ENCODE data around the gene PARD3.
"Not testable (repeated sequence)": the region's sequence is repeated elsewhere in the genome, so short reads cannot be mapped to it uniquely, and the experiment has no call there.

PARD3 gene

GRCh38 chr10:34408956-34409355 is 406.1 kb downstream of the PARD3 start:
- no peak for DNase-seq

GRCh38 chr10:34408381-34408780 is 406.7 kb downstream of the PARD3 start:
- no peak for DNase-seq

- no peak for DNase-seq
These were observed 407.7 kb downstream of the PARD3 start for GRCh38 chr10:34407324-34407805.

GRCh38 chr10:34406463-34407323 is 408.4 kb downstream of the PARD3 start:
- DNase-seq = no peak

DNA sequence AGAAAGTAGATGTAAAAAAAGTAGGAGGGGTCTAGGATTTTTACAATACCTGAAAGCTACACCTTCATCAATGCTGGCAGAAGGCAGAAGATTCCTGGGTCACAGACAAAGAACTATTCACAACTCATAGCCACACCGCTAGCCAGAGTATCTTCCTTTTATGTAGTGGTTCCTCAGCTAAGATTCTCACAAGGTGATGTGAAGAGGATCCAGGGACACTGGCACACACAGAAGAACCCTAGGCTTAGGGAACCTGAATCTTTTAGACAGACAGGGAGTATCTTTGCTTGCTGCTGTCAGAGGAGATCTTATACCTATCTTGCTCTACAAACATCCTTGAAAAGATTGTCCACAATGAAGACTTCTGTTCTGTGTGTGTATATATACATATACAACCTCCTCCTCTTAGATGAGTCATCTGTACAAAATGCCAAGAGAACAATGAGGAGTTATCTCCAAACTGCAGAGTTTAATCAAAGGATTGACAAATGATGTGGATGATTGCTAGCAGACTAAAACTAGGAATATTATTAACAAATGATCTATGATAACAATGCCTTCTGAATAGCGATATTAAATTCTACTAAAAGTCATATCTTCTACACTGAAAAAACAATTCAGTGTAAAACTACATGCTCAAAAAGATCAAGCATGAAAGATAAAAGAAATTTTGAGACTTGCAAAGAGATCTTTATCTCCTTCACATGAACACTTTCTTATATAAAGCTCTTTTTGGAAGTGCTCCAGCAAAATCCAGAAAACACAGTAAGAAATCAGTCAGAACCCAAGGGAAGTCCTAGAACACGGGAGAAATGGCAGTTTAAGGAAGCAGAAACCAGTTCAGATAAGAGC is 409.3 kb downstream of the PARD3 start:
- DNase-seq = no peak

DNA sequence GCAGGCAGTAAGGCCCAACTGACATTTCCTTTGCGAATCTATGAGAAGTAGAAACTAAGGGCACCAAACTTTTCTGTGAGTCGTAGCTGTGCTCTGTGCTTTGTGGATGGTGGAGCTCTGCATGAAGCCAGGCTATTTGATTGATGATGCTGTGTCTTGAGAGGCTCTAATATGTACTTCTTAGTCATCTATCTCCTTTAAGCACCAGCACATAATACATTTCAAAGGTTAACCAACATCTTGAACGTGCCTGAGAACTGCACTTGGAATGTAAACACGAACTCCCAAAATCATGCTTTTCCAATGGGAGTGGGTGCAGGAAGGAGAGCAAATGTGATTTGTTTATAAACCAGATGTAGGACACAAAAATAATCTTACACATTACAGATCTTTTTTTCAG is 411.6 kb downstream of the PARD3 start:
- DNase-seq = no peak

DNA sequence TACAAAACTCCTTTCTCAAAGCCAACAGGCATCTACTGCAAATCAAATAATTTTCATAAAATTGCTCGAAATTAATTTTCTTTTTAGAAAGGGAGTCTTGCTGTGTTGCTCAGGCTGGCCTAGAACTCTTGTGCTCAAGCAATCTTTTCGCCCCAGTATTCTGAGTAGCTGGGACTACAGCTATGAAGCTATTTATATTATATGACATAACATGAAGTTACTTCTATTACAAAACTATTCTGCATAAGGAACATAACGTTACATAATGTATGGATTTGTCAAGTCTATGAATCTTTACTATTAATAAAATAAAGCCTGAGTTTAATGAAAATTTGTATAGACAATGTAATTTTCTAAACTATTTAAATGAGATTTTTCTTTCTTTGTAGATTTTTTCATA is 415.0 kb downstream of the PARD3 start:
- no peak for DNase-seq

DNA sequence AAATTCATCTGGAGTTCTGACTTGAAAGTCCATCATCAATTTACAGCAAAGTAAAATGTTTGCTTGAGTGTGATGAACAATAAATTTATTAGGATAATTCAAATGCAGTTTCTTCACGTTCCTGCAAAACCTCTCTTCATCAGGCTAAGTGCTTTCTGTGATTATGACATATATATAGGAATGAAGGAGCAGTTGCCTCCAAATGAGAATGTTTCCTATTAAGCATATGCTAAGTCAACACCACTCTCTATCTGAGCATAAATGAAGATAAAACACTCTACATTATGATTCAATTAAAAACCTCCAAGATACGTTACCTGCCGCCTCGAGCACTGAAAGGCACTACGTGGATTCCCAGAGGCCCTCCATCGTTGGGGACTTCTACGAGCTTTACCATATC is 416.1 kb downstream of the PARD3 start:
- no peak for DNase-seq

GRCh38 chr10:34397324-34397723 is 417.8 kb downstream of the PARD3 start:
- DNase-seq = no peak

DNA sequence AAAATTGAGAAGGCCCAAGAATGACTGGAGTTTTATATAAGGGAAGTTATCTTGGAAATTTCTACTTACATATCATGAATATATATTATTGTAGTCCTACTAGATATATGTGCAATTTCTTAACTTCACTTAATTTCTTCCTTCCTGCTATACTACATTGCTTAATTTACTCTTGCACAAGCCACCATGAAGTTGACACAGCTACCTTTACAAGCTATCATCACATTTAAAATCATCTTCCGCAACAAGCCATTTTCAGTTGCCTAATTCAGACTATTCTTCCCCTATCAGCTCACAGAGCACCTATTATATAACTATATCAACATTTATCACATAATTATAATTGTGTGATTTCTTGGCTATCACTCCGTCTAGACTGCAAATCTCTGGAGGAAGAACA is 418.4 kb downstream of the PARD3 start:
- no peak for DNase-seq

- DNase-seq = no peak
These were observed 422.4 kb downstream of the PARD3 start for GRCh38 chr10:34392641-34393170.

DNA sequence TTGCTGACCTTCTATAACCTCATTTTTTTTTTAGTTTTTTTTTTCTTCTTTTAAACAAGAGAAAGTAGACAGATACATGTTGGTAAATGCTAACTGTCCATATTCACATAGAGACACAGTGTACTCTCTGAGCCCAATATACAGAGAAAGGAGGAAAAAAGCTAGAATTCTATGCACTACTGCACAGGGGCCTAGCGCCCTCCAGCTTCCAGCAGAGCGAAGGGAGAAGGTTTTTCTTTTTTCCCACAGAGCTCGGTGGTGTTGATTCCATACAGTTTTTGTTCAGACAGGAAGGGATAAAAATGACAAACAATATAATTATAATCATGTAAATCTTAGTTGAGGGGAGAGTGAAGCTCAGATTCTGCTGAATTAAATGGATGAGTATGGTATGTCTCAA is 423.9 kb downstream of the PARD3 start:
- DNase-seq = not testable (repeated sequence)

GRCh38 chr10:34389801-34390200 is 425.3 kb downstream of the PARD3 start:
- DNase-seq = no peak

- DNase-seq = no peak
These were observed 428.2 kb downstream of the PARD3 start for GRCh38 chr10:34386921-34387320.

DNA sequence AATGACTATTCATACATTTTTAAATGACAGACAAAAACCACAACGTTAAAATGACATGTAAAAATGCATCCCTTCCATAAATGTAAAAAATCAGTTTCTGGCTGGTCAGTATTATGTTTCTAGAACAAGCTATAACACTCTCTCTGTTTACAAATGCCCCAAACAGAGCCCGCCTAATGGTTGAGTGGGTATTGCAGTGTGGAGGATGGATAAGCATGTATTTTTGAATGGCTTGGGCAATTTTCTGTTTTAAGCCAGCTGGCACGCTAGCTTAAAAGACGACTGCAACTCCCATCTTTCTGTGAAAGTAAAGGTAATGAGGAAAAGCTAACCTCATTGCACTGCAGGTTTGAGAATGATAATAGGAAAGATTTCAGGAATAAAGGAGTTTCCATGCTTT is 430.7 kb downstream of the PARD3 start:
- DNase-seq = no peak

GRCh38 chr10:34382626-34383025 is 432.5 kb downstream of the PARD3 start:
- no peak for DNase-seq

- DNase-seq = no peak
These were observed 434.2 kb downstream of the PARD3 start for GRCh38 chr10:34380856-34381255.

DNA sequence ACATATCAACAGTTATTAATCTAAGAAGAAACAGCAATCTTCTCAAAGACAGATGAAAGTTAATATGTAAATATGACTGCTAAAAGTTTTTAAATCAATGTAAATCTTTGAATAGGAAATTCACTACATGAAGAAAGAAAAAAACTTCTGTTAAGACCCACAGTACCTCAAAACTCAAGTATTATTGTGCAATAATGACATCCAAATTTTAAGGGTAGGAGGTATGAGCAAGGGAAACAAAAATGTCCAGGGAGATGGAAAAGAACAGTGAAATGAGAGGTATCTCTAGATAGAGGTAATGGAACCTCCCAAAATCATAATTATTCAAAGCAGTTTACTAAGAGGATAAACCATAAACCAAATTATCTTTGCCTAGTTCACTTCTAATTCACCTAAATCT is 436.8 kb downstream of the PARD3 start:
- DNase-seq = no peak

GRCh38 chr10:34377833-34378232 is 437.3 kb downstream of the PARD3 start:
- DNase-seq = no peak

DNA sequence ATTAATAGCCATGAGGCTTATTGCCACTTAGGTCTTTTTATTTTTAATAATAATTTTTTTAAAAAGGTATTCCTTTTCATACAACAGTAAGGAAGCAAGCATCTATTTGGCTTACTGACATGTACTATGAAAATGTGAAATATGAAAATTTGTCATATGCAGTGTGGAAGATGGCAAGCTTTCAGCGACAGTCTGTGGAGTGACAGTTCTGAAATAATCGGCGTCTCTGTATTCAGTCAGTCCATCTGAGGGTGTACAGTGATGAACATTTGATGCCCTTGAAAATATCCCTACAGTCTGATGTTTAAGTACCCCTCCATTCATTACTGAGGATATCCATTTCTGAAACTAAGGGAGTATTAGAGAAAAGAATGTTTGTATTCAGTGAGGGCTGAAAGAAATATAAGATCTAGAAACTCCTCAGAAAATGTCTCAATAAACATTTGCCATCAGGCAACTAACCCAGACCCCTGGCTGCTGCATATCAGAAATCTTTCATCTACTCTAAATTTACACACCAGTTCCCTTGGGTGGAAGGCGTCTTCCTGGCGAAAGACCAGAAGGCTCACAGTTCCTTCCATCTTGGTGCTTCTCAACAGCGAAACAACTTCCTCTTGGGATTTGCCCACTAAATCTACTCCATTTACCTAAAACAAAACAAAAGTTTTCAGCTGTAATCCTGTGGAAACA is 440.6 kb downstream of the PARD3 start:
- no peak for DNase-seq

DNA sequence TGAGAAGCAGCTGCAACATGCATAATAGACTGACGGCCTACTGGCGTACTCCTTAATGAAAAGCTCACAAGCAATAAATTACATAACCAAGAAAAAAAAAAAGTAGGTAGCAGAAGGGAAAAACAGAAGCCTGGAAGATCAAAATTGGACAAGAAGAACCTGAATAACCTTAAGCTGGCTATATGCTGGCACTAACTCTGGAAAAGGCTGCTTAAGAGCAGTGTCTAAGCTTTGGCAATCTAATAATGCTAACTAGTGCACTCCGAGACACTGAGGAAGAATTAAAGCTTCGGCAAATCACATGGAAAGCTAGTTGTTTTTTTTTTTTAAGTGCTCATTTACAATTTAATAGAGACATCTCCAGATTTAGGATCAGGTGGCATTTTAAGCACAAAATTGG is 441.9 kb downstream of the PARD3 start:
- no peak for DNase-seq

- no peak for DNase-seq
These were observed 442.6 kb downstream of the PARD3 start for GRCh38 chr10:34372509-34372908.

DNA sequence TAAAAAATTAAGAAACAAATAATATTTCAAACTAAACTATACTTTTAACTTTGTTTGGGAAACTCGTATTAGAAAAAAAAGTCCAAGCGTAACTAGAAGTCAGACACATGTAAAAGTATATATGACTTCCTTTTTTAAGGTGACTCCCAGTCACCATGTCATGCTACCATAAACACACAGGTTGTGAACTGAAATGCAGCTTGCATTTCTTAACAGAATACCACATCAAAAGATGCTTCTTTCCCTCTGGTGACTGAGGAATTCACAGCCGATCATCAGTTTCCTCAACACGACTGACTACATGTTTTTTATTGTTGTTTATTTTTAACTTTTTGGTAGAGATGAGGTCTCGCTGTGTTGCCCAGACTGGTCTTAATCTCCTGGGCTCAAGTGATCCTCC is 445.0 kb downstream of the PARD3 start:
- no peak for DNase-seq

Measured in effector CD8-positive, alpha-beta T cell (primary cell).